GM23338 (cell line): Measurements from ENCODE around the gene C5AR1. TPM values are rescaled to one million over a fixed set of nuclear protein-coding genes. Genes with fewer than 3 reads are reported as not detected.

Experiments used
- ATAC-seq: fragments of 200-7000 bp; cut with Tn5 transposase; 3 replicates; pipeline ENCODE4 v1.9.1; 2020
- DNase-seq: peaks from one replicate; pipeline ENCODE4 v3.0.0-alpha.2; 2015; ENCODE audit warnings: low spot score
- H2AFZ ChIP-seq: fragments of 200-600 bp; sonication (generic); 2 replicates; pipeline ENCODE4 v1.8.0; 2016; ENCODE audit warnings: antibody characterized with exemption, mild to moderate bottlenecking, moderate library complexity
- H3F3A ChIP-seq: fragments of 200-600 bp; sonication (generic); replicated peaks from 2 replicates; pipeline ENCODE4 v1.8.0; 2017; ENCODE audit warnings: antibody characterized with exemption, mixed run types, low read depth
- H3K27ac ChIP-seq: fragments of 200-600 bp; sonication (generic); 2 replicates; pipeline ENCODE4 v1.6.1; 2016; ENCODE audit warnings: low read depth
- H3K27me3 ChIP-seq: fragments of 200-600 bp; sonication (generic); 2 replicates; pipeline ENCODE4 v1.8.0; 2016; ENCODE audit warnings: mild to moderate bottlenecking, mixed run types, moderate library complexity; ENCODE audit not compliant: insufficient read depth
- H3K36me3 ChIP-seq: fragments of 200-600 bp; sonication (generic); 2 replicates; pipeline ENCODE4 v1.8.0; 2016; ENCODE audit warnings: mild to moderate bottlenecking; ENCODE audit not compliant: insufficient read depth
- H3K4me1 ChIP-seq: fragments of 200-600 bp; sonication (generic); 2 replicates; pipeline ENCODE4 v1.8.0; 2016; ENCODE audit warnings: mild to moderate bottlenecking, moderate library complexity; ENCODE audit not compliant: insufficient read depth
- H3K4me2 ChIP-seq: fragments of 200-600 bp; sonication (generic); 2 replicates; pipeline ENCODE4 v1.7.1; 2017; ENCODE audit warnings: mixed run types
- H3K4me3 ChIP-seq: fragments of 200-600 bp; sonication (generic); 2 replicates; pipeline ENCODE4 v1.6.1; 2016; ENCODE audit warnings: mixed run types
- H3K79me2 ChIP-seq: fragments of 200-600 bp; sonication (generic); replicated peaks from 2 replicates; pipeline ENCODE4 v1.8.0; 2017; ENCODE audit warnings: mild to moderate bottlenecking; ENCODE audit not compliant: insufficient read depth
- H3K9me2 ChIP-seq: fragments of 200-600 bp; sonication (generic); 2 replicates; pipeline ENCODE4 v1.8.0; 2017; ENCODE audit not compliant: insufficient read depth
- H4K20me1 ChIP-seq: fragments of 200-600 bp; sonication (generic); replicated peaks from 2 replicates; pipeline ENCODE4 v1.8.0; 2017; ENCODE audit warnings: mild to moderate bottlenecking; ENCODE audit not compliant: insufficient read depth
- H3K27ac Mint-ChIP-seq: 2 replicates; pipeline ENCODE4 v1.8.0; 2020; ENCODE audit warnings: inconsistent platforms, mild to moderate bottlenecking, moderate library complexity, mixed read lengths
- H3K27me3 Mint-ChIP-seq: 3 replicates; pipeline ENCODE4 v1.8.0; 2022; ENCODE audit warnings: low read depth, mild to moderate bottlenecking, moderate library complexity, mixed read lengths, inconsistent platforms; ENCODE audit not compliant: insufficient read depth, poor library complexity
- H3K36me3 Mint-ChIP-seq: 3 replicates; pipeline ENCODE4 v1.8.0; 2021; ENCODE audit warnings: low read depth, mild to moderate bottlenecking, inconsistent platforms, moderate library complexity, mixed read lengths
- H3K4me1 Mint-ChIP-seq: 3 replicates; pipeline ENCODE4 v1.8.0; 2020; ENCODE audit warnings: mild to moderate bottlenecking, inconsistent platforms, mixed read lengths
- H3K4me3 Mint-ChIP-seq: 3 replicates; pipeline ENCODE4 v1.8.0; 2021; ENCODE audit warnings: moderate library complexity, mild to moderate bottlenecking, inconsistent platforms, mixed read lengths
- H3K9me3 Mint-ChIP-seq: 3 replicates; pipeline ENCODE4 v1.8.0; 2020; ENCODE audit warnings: moderate library complexity, mild to moderate bottlenecking, inconsistent platforms, mixed read lengths
- CREB1 ChIP-seq: fragments of 250-450 bp; sonication (Bioruptor Pico); IDR thresholded peaks from 2 replicates; pipeline ENCODE4 v1.5.0; 2020; ENCODE audit warnings: low read depth, mild to moderate bottlenecking, moderate library complexity
- EZH2 ChIP-seq: fragments of 200-600 bp; sonication (generic); IDR thresholded peaks from one replicate; pipeline ENCODE4 v1.8.0; 2017; ENCODE audit warnings: antibody characterized with exemption, mild to moderate bottlenecking, low read depth; ENCODE audit not compliant: unreplicated experiment
- EZH2phosphoT487 ChIP-seq: fragments of 200-600 bp; sonication (generic); IDR thresholded peaks from one replicate; pipeline ENCODE4 v1.8.1; 2018; ENCODE audit warnings: antibody characterized with exemption; ENCODE audit not compliant: unreplicated experiment
- NANOG ChIP-seq: IDR thresholded peaks from 2 replicates; pipeline ENCODE4 v1.6.1; 2016; ENCODE audit warnings: antibody characterized with exemption, borderline replicate concordance
- POLR2AphosphoS5 ChIP-seq: IDR thresholded peaks from 2 replicates; pipeline ENCODE4 v1.6.1; 2016; ENCODE audit warnings: antibody characterized with exemption, low read depth
- STAT1 ChIP-seq: IDR thresholded peaks from one replicate; pipeline ENCODE4 v1.6.1; 2016; ENCODE audit warnings: antibody characterized with exemption; ENCODE audit not compliant: unreplicated experiment
- ZNF114 ChIP-seq: fragments of 250-450 bp; sonication (Bioruptor Pico); IDR thresholded peaks from 2 replicates; pipeline ENCODE4 v1.5.0; 2020; ENCODE audit warnings: mild to moderate bottlenecking, moderate library complexity
- ZNF331 ChIP-seq: fragments of 250-450 bp; sonication (Bioruptor Pico); IDR thresholded peaks from 2 replicates; pipeline ENCODE4 v1.5.0; 2020; ENCODE audit warnings: low read depth, mild to moderate bottlenecking, moderate library complexity
- polyA plus RNA-seq: library from polyadenylated mRNA; unstranded; fragments of >200 nt; fragmentation: Nextera tagmentation; extraction: Ambion mirVana; gene quantifications from 2 replicates; pipeline ENCODE4 v1.2.1, GENCODE V29; 2016
- total RNA-seq: library from RNA; depleted of rRNA; stranded (reverse); fragments of >200 nt; shearing (Covaris generic); gene quantifications from 2 replicates; pipeline ENCODE4 v1.2.3, GENCODE V29; 2014
- TF ChIP-seq, protein P1 (sequence below): IDR thresholded peaks from one replicate; pipeline ENCODE4 v1.6.1; 2018; ENCODE audit warnings: antibody characterized with exemption; ENCODE audit not compliant: unreplicated experiment
- TF ChIP-seq, protein P2 (sequence below), 2 experiments: fragments of 200-600 bp in 1 of 2; sonication (generic) in 1 of 2; conservative IDR thresholded peaks; 2 replicates each; pipeline versions ENCODE4 v1.5.1 to v1.6.1; 2016 to 2017; ENCODE audit warnings: antibody characterized with exemption in 2 of 2, low read depth in 2 of 2, mild to moderate bottlenecking in 2 of 2, moderate library complexity in 1 of 2
- TF ChIP-seq, protein P3 (sequence below): IDR thresholded peaks from 2 replicates; pipeline ENCODE4 v1.6.1; 2016; ENCODE audit warnings: antibody characterized with exemption
- TF ChIP-seq, protein P4 (sequence below): fragments of 250-450 bp; sonication (Bioruptor Pico); IDR thresholded peaks from 2 replicates; pipeline ENCODE4 v1.5.0; 2020; ENCODE audit warnings: mild to moderate bottlenecking, moderate library complexity

C5AR1 gene
- total and polyA plus RNA-seq, 2 experiments from 2014 or later, result 0.08 TPM; not detected in 1

DNA sequence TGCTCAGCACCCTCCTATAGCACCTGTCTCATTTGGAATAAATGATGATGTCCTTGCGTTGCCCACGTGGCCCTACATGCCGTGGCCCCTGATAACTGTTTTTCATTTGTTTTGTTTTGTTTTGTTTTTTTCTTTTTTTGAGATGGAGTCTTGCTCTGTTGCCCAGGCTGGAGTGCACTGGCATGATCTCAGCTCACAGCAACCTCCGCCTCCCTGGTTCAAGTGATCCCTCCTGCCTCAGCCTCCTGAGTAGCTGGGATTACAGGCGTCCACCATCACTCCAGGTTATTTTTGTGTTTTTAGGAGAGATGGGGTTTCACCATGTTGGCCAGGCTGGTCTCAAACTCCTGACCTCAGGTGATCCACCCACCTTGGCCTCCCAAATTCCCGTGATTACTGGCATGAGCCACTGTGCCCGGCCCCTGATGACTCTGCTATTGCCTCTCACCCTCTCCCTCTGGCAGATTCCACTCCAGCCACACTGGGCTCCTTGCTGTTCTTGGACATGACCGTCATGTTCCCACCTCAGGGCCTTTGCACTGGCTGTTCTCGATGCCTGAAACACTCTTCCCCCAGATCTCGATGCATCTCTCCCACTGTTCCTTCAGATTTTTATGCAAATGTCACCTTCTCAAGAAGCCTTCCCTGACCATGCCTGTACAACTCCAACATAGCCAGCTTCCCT is 29.7 kb downstream of the C5AR1 start:
- Histone ChIP-seq H3K27ac (no peak overlapping the region), H3K9me2 (no peaks in the 10 kb centered on the region), H3F3A (0 out of 2 replicates have a peak, but pooled peaks cover 3% of the 10 kb centered on the region), H3K36me3 (no peaks in the 10 kb centered on the region), H3K4me1 (no peaks in the 10 kb centered on the region), H3K79me2 (no peaks in the 10 kb centered on the region), H3K27me3 (no peaks in the 10 kb centered on the region), H3K4me3 (no peak overlapping the region), H3K4me2 (no peak overlapping the region), H4K20me1 (no peaks in the 10 kb centered on the region), H2AFZ (no peak overlapping the region)
- Mint-ChIP-seq H3K9me3 (peaks cover 9% of the 10 kb centered on the region; the same call in 1 of the 3 replicates), H3K4me1 (peaks cover 6% of the 10 kb centered on the region; the same call in 1 of the 3 replicates), H3K4me3 (no peak overlapping the region), H3K36me3 (no peaks in the 10 kb centered on the region; the same call in 2 of the 3 replicates), H3K27ac (no peak overlapping the region), H3K27me3 (peaks cover 7% of the 10 kb centered on the region)
- DNase-seq (no peak), ATAC-seq (no peak)
- no peak for TF ChIP-seq ZNF331 (CRISPR knock-in tag)
- no peak for TF ChIP-seq EZH2
- no peak for TF ChIP-seq STAT1
- TF ChIP-seq POLR2AphosphoS5, result no peak
- no peak for TF ChIP-seq ZNF114 (CRISPR knock-in tag)
- TF ChIP-seq, protein P1, sequence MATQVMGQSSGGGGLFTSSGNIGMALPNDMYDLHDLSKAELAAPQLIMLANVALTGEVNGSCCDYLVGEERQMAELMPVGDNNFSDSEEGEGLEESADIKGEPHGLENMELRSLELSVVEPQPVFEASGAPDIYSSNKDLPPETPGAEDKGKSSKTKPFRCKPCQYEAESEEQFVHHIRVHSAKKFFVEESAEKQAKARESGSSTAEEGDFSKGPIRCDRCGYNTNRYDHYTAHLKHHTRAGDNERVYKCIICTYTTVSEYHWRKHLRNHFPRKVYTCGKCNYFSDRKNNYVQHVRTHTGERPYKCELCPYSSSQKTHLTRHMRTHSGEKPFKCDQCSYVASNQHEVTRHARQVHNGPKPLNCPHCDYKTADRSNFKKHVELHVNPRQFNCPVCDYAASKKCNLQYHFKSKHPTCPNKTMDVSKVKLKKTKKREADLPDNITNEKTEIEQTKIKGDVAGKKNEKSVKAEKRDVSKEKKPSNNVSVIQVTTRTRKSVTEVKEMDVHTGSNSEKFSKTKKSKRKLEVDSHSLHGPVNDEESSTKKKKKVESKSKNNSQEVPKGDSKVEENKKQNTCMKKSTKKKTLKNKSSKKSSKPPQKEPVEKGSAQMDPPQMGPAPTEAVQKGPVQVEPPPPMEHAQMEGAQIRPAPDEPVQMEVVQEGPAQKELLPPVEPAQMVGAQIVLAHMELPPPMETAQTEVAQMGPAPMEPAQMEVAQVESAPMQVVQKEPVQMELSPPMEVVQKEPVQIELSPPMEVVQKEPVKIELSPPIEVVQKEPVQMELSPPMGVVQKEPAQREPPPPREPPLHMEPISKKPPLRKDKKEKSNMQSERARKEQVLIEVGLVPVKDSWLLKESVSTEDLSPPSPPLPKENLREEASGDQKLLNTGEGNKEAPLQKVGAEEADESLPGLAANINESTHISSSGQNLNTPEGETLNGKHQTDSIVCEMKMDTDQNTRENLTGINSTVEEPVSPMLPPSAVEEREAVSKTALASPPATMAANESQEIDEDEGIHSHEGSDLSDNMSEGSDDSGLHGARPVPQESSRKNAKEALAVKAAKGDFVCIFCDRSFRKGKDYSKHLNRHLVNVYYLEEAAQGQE, result no peak
- no peak for TF ChIP-seq EZH2phosphoT487
- no peak for TF ChIP-seq NANOG
- TF ChIP-seq, protein P2, sequence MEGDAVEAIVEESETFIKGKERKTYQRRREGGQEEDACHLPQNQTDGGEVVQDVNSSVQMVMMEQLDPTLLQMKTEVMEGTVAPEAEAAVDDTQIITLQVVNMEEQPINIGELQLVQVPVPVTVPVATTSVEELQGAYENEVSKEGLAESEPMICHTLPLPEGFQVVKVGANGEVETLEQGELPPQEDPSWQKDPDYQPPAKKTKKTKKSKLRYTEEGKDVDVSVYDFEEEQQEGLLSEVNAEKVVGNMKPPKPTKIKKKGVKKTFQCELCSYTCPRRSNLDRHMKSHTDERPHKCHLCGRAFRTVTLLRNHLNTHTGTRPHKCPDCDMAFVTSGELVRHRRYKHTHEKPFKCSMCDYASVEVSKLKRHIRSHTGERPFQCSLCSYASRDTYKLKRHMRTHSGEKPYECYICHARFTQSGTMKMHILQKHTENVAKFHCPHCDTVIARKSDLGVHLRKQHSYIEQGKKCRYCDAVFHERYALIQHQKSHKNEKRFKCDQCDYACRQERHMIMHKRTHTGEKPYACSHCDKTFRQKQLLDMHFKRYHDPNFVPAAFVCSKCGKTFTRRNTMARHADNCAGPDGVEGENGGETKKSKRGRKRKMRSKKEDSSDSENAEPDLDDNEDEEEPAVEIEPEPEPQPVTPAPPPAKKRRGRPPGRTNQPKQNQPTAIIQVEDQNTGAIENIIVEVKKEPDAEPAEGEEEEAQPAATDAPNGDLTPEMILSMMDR (conservative IDR thresholded peaks at IDR 0.05; ENCODE audit: low read depth in 2 of 2), result no peak
- TF ChIP-seq, protein P3, sequence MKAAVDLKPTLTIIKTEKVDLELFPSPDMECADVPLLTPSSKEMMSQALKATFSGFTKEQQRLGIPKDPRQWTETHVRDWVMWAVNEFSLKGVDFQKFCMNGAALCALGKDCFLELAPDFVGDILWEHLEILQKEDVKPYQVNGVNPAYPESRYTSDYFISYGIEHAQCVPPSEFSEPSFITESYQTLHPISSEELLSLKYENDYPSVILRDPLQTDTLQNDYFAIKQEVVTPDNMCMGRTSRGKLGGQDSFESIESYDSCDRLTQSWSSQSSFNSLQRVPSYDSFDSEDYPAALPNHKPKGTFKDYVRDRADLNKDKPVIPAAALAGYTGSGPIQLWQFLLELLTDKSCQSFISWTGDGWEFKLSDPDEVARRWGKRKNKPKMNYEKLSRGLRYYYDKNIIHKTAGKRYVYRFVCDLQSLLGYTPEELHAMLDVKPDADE, result no peak
- TF ChIP-seq, protein P4, sequence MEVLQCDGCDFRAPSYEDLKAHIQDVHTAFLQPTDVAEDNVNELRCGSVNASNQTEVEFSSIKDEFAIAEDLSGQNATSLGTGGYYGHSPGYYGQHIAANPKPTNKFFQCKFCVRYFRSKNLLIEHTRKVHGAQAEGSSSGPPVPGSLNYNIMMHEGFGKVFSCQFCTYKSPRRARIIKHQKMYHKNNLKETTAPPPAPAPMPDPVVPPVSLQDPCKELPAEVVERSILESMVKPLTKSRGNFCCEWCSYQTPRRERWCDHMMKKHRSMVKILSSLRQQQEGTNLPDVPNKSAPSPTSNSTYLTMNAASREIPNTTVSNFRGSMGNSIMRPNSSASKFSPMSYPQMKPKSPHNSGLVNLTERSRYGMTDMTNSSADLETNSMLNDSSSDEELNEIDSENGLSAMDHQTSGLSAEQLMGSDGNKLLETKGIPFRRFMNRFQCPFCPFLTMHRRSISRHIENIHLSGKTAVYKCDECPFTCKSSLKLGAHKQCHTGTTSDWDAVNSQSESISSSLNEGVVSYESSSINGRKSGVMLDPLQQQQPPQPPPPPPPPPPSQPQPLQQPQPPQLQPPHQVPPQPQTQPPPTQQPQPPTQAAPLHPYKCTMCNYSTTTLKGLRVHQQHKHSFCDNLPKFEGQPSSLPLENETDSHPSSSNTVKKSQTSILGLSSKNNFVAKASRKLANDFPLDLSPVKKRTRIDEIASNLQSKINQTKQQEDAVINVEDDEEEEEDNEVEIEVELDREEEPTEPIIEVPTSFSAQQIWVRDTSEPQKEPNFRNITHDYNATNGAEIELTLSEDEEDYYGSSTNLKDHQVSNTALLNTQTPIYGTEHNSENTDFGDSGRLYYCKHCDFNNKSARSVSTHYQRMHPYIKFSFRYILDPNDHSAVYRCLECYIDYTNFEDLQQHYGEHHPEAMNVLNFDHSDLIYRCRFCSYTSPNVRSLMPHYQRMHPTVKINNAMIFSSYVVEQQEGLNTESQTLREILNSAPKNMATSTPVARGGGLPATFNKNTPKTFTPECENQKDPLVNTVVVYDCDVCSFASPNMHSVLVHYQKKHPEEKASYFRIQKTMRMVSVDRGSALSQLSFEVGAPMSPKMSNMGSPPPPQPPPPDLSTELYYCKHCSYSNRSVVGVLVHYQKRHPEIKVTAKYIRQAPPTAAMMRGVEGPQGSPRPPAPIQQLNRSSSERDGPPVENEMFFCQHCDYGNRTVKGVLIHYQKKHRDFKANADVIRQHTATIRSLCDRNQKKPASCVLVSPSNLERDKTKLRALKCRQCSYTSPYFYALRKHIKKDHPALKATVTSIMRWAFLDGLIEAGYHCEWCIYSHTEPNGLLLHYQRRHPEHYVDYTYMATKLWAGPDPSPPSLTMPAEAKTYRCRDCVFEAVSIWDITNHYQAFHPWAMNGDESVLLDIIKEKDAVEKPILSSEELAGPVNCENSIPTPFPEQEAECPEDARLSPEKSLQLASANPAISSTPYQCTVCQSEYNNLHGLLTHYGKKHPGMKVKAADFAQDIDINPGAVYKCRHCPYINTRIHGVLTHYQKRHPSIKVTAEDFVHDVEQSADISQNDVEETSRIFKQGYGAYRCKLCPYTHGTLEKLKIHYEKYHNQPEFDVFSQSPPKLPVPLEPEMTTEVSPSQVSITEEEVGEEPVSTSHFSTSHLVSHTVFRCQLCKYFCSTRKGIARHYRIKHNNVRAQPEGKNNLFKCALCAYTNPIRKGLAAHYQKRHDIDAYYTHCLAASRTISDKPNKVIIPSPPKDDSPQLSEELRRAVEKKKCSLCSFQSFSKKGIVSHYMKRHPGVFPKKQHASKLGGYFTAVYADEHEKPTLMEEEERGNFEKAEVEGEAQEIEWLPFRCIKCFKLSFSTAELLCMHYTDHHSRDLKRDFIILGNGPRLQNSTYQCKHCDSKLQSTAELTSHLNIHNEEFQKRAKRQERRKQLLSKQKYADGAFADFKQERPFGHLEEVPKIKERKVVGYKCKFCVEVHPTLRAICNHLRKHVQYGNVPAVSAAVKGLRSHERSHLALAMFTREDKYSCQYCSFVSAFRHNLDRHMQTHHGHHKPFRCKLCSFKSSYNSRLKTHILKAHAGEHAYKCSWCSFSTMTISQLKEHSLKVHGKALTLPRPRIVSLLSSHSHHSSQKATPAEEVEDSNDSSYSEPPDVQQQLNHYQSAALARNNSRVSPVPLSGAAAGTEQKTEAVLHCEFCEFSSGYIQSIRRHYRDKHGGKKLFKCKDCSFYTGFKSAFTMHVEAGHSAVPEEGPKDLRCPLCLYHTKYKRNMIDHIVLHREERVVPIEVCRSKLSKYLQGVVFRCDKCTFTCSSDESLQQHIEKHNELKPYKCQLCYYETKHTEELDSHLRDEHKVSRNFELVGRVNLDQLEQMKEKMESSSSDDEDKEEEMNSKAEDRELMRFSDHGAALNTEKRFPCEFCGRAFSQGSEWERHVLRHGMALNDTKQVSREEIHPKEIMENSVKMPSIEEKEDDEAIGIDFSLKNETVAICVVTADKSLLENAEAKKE (CRISPR knock-in tag), result no peak
- no peak for TF ChIP-seq CREB1 (CRISPR knock-in tag)
